Endothelial cell of umbilical vein (primary cell): ENCODE results near the gene GPR155.

ENCODE experiments used
- CTCF ChIP-seq, 2 donors: IDR thresholded peaks; 1 replicate in 1 of 2; 2 replicates in 1 of 2; pipeline ENCODE4 v1.5.1; 2011; ENCODE audit warnings: low read length in 2 of 2, mild to moderate bottlenecking in 2 of 2, moderate library complexity in 2 of 2, control low read depth in 1 of 2, inconsistent platforms in 1 of 2, low read depth in 1 of 2; ENCODE audit not compliant: insufficient read depth in 1 of 2; ENCODE audit errors: extremely low read depth in 1 of 2
- EZH2 ChIP-seq: IDR thresholded peaks from 2 replicates; pipeline ENCODE4 v1.6.1; 2012; ENCODE audit warnings: borderline replicate concordance, low read depth, mild to moderate bottlenecking, moderate library complexity, low read length, inconsistent platforms; ENCODE audit not compliant: severe bottlenecking
- FOS ChIP-seq: IDR thresholded peaks from 2 replicates; pipeline ENCODE4 v1.6.1; 2011; ENCODE audit warnings: mild to moderate bottlenecking, low read length, moderate library complexity, borderline replicate concordance; ENCODE audit not compliant: insufficient read depth
- JUN ChIP-seq: IDR thresholded peaks from 2 replicates; pipeline ENCODE4 v1.6.1; 2011; ENCODE audit warnings: borderline replicate concordance, low read depth; ENCODE audit not compliant: insufficient read length, insufficient read depth
- MAX ChIP-seq: IDR thresholded peaks from 2 replicates; pipeline ENCODE4 v1.6.1; 2011; ENCODE audit not compliant: insufficient read depth, insufficient read length
- MYC ChIP-seq: IDR thresholded peaks from one replicate; pipeline ENCODE4 v1.6.1; 2011; ENCODE audit warnings: mild to moderate bottlenecking, low read depth, low read length
- POLR2A ChIP-seq: IDR thresholded peaks from 2 replicates; pipeline ENCODE4 v1.6.1; 2012; ENCODE audit warnings: low read depth, mild to moderate bottlenecking, control low read depth, low read length
- POLR2AphosphoS5 ChIP-seq: IDR thresholded peaks from 2 replicates; pipeline ENCODE4 v1.6.1; 2012; ENCODE audit warnings: low read depth, mild to moderate bottlenecking, control low read depth, low read length, moderate library complexity; ENCODE audit not compliant: insufficient read depth

GRCh38 chr2:174442546-174443510 is 44.0 kb downstream of the GPR155 start:
- TF ChIP-seq POLR2A, result no peak
- TF ChIP-seq CTCF (IDR thresholded peaks at IDR 0.05; ENCODE audit: extremely low read depth in 1 of 2, insufficient read depth in 1 of 2, low read depth in 1 of 2, low read length in 2 of 2), result no peak
- TF ChIP-seq POLR2AphosphoS5, result no peak
- no peak for TF ChIP-seq EZH2
- no peak for TF ChIP-seq MAX
- TF ChIP-seq JUN, result no peak
- TF ChIP-seq MYC, result no peak
- no peak for TF ChIP-seq FOS
